GM18870 (cell line): ENCODE results near the gene SLC22A2.

Source experiments
- ATAC-seq: cut with Tn5 transposase; IDR thresholded peaks from one replicate; pipeline ENCODE4 v1.9.1; 2021; ENCODE audit warnings: moderate library complexity; ENCODE audit not compliant: unreplicated experiment

Gene SLC22A2

GRCh38 chr6:160274871-160275510 lies 16.4 kb upstream of the SLC22A2 start:
- no peak for ATAC-seq

GRCh38 chr6:160273750-160274149 lies 15.1 kb upstream of the SLC22A2 start:
- no peak for ATAC-seq

GRCh38 chr6:160273196-160273595 lies 14.6 kb upstream of the SLC22A2 start:
- no peak for ATAC-seq

- ATAC-seq, result no peak
Measured at GRCh38 chr6:160272707-160273106, 14.1 kb upstream of the SLC22A2 start.

- ATAC-seq, result no peak
Measured at GRCh38 chr6:160270347-160270746, 11.7 kb upstream of the SLC22A2 start.

- no peak for ATAC-seq
Measured at GRCh38 chr6:160269771-160270170, 11.2 kb upstream of the SLC22A2 start.

GRCh38 chr6:160269023-160269521 lies 10.5 kb upstream of the SLC22A2 start:
- no peak for ATAC-seq

GRCh38 chr6:160267102-160267501 lies 8.5 kb upstream of the SLC22A2 start:
- no peak for ATAC-seq

- peak; percentile 89 for ATAC-seq
Measured at GRCh38 chr6:160265869-160266476, 7.4 kb upstream of the SLC22A2 start.

GRCh38 chr6:160264061-160264612 lies 5.5 kb upstream of the SLC22A2 start:
- ATAC-seq, result no peak

GRCh38 chr6:160263196-160263939 lies 4.7 kb upstream of the SLC22A2 start:
- no peak for ATAC-seq

- ATAC-seq, result no peak
Measured at GRCh38 chr6:160261991-160262680, 3.5 kb upstream of the SLC22A2 start.

- ATAC-seq, result peak; percentile 11
Measured at GRCh38 chr6:160260803-160261450, 2.3 kb upstream of the SLC22A2 start.

GRCh38 chr6:160260367-160260766 lies 1.7 kb upstream of the SLC22A2 start:
- peak; percentile 71 for ATAC-seq

- no peak for ATAC-seq
Measured at GRCh38 chr6:160259598-160259997, 977 bp upstream of the SLC22A2 start.

GRCh38 chr6:160259143-160259425 lies 463 bp upstream of the SLC22A2 start:
- no peak for ATAC-seq

- ATAC-seq, result no peak
Measured at GRCh38 chr6:160256445-160256844, 2.2 kb downstream of the SLC22A2 start.

GRCh38 chr6:160254467-160255312 lies 3.9 kb downstream of the SLC22A2 start:
- no peak for ATAC-seq

- peak; percentile 77 for ATAC-seq
Measured at GRCh38 chr6:160253714-160254113, 4.9 kb downstream of the SLC22A2 start.

GRCh38 chr6:160253292-160253691 lies 5.3 kb downstream of the SLC22A2 start:
- ATAC-seq, result no peak
